Esophagus muscularis mucosa (tissue), 4 donors: Measurements from ENCODE around the gene DYRK3. TPM values are rescaled to one million over a fixed set of nuclear protein-coding genes. Genes with fewer than 3 reads are reported as not detected.

ENCODE experiments used
- total RNA-seq, 4 donors: library from RNA; depleted of rRNA; stranded (reverse); fragments of >200 nt; gene quantifications; one replicate each; pipeline versions ENCODE4 v1.1.0 to v1.2.1, GENCODE V29; 2016

DYRK3 gene
- total RNA-seq, 4 donors from 2014 or later, result 5.6 to 14.7 (median 9.0) TPM

Other genes with a start within 250 kb of the DYRK3 start
- gene IKBKE, start 165.1 kb upstream of the DYRK3 start, total RNA-seq, result 1 to 10 TPM; 1.4 to 2.5 (median 2.3) TPM
- gene RASSF5, start 128.0 kb upstream of the DYRK3 start, total RNA-seq, result 10 to 100 TPM in 3 of 4 donors, 1 to 10 TPM in 1; 6.6 to 23.0 (median 10.5) TPM
- 10 to 100 TPM; 40.3 to 50.0 (median 47.9) TPM for gene EIF2D, start 23.1 kb upstream of the DYRK3 start, total RNA-seq
- gene MAPKAPK2, start 49.4 kb downstream of the DYRK3 start, total RNA-seq, result 10 to 100 TPM; 37.8 to 70.1 (median 61.7) TPM
- not detected for gene IL19, start 135.2 kb downstream of the DYRK3 start, total RNA-seq
- 1 to 10 TPM in 3 of 4 donors, under 1 TPM in 1; 0.83 to 5.1 (median 3.5) TPM for gene IL10, start 137.0 kb downstream of the DYRK3 start, total RNA-seq
- gene IL20, start 230.1 kb downstream of the DYRK3 start, total RNA-seq, result not detected